Hepatocyte (in vitro differentiated cells): ENCODE data around the gene AIF1. TPM values are rescaled to one million over a fixed set of nuclear protein-coding genes. Genes with fewer than 3 reads are reported as not detected.

ENCODE experiments used
- DNase-seq: peaks from one replicate; pipeline ENCODE4 v3.0.0-alpha.2; 2016; ENCODE audit warnings: low spot score
- H2AFZ ChIP-seq: fragments of 200-600 bp; sonication (generic); 2 replicates; pipeline ENCODE4 v1.6.0; 2016; ENCODE audit warnings: antibody characterized with exemption, mild to moderate bottlenecking
- H3K27ac ChIP-seq: fragments of 200-600 bp; sonication (generic); 2 replicates; pipeline ENCODE4 v1.5.1; 2016; ENCODE audit warnings: mild to moderate bottlenecking
- H3K27me3 ChIP-seq: fragments of 200-600 bp; sonication (generic); 2 replicates; pipeline ENCODE4 v1.6.1; 2016
- H3K36me3 ChIP-seq: fragments of 200-600 bp; sonication (generic); replicated peaks from 2 replicates; pipeline ENCODE4 v1.5.1; 2016; ENCODE audit warnings: low read depth; ENCODE audit not compliant: insufficient read depth
- H3K4me1 ChIP-seq: fragments of 200-600 bp; sonication (generic); 2 replicates; pipeline ENCODE4 v1.5.1; 2016; ENCODE audit warnings: mild to moderate bottlenecking, moderate library complexity; ENCODE audit not compliant: insufficient read depth
- H3K4me2 ChIP-seq: fragments of 200-600 bp; sonication (generic); 2 replicates; pipeline ENCODE4 v1.6.0; 2016
- H3K4me3 ChIP-seq: fragments of 200-600 bp; sonication (generic); 2 replicates; pipeline ENCODE4 v1.5.1; 2016; ENCODE audit warnings: mild to moderate bottlenecking
- H3K79me2 ChIP-seq: fragments of 200-600 bp; sonication (generic); 2 replicates; pipeline ENCODE4 v1.6.0; 2017; ENCODE audit warnings: mild to moderate bottlenecking
- H3K9me2 ChIP-seq: fragments of 200-600 bp; sonication (generic); replicated peaks from 2 replicates; pipeline ENCODE4 v1.6.0; 2017; ENCODE audit warnings: mild to moderate bottlenecking; ENCODE audit not compliant: insufficient read depth
- H3K9me3 ChIP-seq: fragments of 200-600 bp; sonication (generic); 2 replicates; pipeline ENCODE4 v1.5.1; 2016; ENCODE audit warnings: low read depth, mild to moderate bottlenecking
- H4K20me1 ChIP-seq: fragments of 200-600 bp; sonication (generic); 2 replicates; pipeline ENCODE4 v1.6.0; 2016; ENCODE audit warnings: mild to moderate bottlenecking; ENCODE audit not compliant: insufficient read depth, poor library complexity, severe bottlenecking
- EZH2 ChIP-seq: fragments of 200-600 bp; sonication (generic); IDR thresholded peaks from 2 replicates; pipeline ENCODE4 v1.6.1; 2016; ENCODE audit warnings: antibody characterized with exemption, mild to moderate bottlenecking, borderline replicate concordance
- EZH2phosphoT487 ChIP-seq: fragments of 200-600 bp; sonication (generic); IDR thresholded peaks from one replicate; pipeline ENCODE4 v1.6.1; 2018; ENCODE audit warnings: antibody characterized with exemption, mild to moderate bottlenecking, low read depth, moderate library complexity; ENCODE audit not compliant: unreplicated experiment, severe bottlenecking
- WGBS: methylation state at CpG from one replicate; pipeline ENCODE4 v1.1.6; 2016; ENCODE audit warnings: low lambda C conversion rate; ENCODE audit errors: missing lambda C conversion rate; 5-methylcytosine and 5-hydroxymethylcytosine counted together
- polyA plus RNA-seq: library from polyadenylated mRNA; unstranded; fragments of >200 nt; fragmentation: Nextera tagmentation; extraction: Ambion mirVana; gene quantifications from 2 replicates; pipeline ENCODE4 v1.2.1, GENCODE V29; 2016
- total RNA-seq: library from RNA; depleted of rRNA; stranded (reverse); fragments of >200 nt; gene quantifications from 2 replicates; pipeline ENCODE4 v1.2.3, GENCODE V29; 2014
- TF ChIP-seq, protein P1 (sequence below): fragments of 200-600 bp; sonication (generic); IDR thresholded peaks from 2 replicates; pipeline ENCODE4 v1.5.1; 2016; ENCODE audit warnings: antibody characterized with exemption, mild to moderate bottlenecking; ENCODE audit not compliant: poor library complexity

The AIF1 gene
- total and polyA plus RNA-seq, 2 experiments from 2014 or later = 4.6 to 7.2 TPM

DNA sequence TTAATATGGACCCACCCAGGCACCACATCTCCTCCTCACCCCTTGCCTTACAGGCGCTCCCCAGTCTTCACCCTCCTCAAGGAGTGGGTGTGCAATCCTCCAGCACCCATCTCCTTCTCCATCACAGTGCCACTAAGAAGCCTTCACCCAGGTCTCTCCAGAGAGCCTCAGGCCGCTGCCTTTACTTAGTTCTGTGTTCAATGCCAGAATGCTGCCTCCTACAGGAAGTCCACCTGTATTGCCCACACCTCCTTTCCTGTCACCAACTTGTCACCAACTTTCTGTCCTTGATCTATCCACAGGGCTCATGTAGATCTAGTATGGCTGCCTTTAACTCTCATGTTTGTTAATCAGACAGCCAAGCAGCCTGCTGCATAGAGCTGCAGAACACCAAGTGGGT, 29.5 kb upstream of the AIF1 start:
- no peaks in the 10 kb centered on the region for H3K36me3 ChIP-seq
- H3K27ac ChIP-seq = no peak overlapping the region
- TF ChIP-seq, protein P1, sequence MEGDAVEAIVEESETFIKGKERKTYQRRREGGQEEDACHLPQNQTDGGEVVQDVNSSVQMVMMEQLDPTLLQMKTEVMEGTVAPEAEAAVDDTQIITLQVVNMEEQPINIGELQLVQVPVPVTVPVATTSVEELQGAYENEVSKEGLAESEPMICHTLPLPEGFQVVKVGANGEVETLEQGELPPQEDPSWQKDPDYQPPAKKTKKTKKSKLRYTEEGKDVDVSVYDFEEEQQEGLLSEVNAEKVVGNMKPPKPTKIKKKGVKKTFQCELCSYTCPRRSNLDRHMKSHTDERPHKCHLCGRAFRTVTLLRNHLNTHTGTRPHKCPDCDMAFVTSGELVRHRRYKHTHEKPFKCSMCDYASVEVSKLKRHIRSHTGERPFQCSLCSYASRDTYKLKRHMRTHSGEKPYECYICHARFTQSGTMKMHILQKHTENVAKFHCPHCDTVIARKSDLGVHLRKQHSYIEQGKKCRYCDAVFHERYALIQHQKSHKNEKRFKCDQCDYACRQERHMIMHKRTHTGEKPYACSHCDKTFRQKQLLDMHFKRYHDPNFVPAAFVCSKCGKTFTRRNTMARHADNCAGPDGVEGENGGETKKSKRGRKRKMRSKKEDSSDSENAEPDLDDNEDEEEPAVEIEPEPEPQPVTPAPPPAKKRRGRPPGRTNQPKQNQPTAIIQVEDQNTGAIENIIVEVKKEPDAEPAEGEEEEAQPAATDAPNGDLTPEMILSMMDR = no peak
- TF ChIP-seq EZH2 (no peak), EZH2phosphoT487 (no peak)
- no peaks in the 10 kb centered on the region for H3K9me3 ChIP-seq
- H3K4me3 ChIP-seq = no peak overlapping the region
- no peak for DNase-seq
- no peak overlapping the region for H2AFZ ChIP-seq
- no peaks in the 10 kb centered on the region for H4K20me1 ChIP-seq
- 65% methylated on average over 2 of the region's 2 CpGs for WGBS
- H3K27me3 ChIP-seq = no peaks in the 10 kb centered on the region
- H3K4me2 ChIP-seq = no peak overlapping the region
- H3K79me2 ChIP-seq = no peaks in the 10 kb centered on the region
- peaks cover 2% of the 10 kb centered on the region for H3K4me1 ChIP-seq
- no peaks in the 10 kb centered on the region for H3K9me2 ChIP-seq

DNA sequence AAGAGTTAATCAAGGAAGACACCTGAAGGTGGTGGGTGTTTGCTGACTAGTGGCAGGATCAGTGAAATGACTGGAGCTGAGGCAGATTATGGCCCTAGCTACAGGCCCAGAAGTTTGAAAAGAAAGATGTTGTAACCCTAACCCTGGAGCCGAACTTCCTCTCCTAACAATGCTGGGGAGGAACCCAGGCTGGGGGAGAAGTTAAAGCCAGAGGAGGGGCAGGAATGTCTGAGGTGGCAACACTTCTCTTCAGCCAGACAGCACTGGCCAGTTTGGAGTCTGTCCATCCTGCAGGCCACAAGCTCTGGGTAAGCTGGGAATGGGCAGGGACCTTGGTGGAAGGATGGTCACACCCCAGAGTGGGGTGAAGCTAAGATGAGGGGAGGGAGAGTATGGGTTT, 29.0 kb upstream of the AIF1 start, which contains the start of gene LST1:
LST1 (plus strand) TSS at position 270 of the 400 bp plus-strand sequence. CDS start 1,023 bp downstream, outside the sequence.
- Histone ChIP-seq H3K4me1 (no peaks in the 10 kb centered on the region), H3K27me3 (no peaks in the 10 kb centered on the region), H3K4me3 (no peak within 1 kb of the TSS), H3K9me2 (no peaks in the 10 kb centered on the region), H3K79me2 (no peaks in the 10 kb centered on the region), H3K27ac (no peak within 1 kb of the TSS), H3K9me3 (no peaks in the 10 kb centered on the region), H3K36me3 (no peaks in the 10 kb centered on the region), H2AFZ (no peak within 1 kb of the TSS), H3K4me2 (no peak within 1 kb of the TSS), H4K20me1 (no peaks in the 10 kb centered on the region)
- DNase-seq = no peak
- TF ChIP-seq, protein P1 = no peak
- no peak for TF ChIP-seq EZH2phosphoT487
- no peak for TF ChIP-seq EZH2
- WGBS = 100% methylated on average over 1 of the region's 1 CpG

DNA sequence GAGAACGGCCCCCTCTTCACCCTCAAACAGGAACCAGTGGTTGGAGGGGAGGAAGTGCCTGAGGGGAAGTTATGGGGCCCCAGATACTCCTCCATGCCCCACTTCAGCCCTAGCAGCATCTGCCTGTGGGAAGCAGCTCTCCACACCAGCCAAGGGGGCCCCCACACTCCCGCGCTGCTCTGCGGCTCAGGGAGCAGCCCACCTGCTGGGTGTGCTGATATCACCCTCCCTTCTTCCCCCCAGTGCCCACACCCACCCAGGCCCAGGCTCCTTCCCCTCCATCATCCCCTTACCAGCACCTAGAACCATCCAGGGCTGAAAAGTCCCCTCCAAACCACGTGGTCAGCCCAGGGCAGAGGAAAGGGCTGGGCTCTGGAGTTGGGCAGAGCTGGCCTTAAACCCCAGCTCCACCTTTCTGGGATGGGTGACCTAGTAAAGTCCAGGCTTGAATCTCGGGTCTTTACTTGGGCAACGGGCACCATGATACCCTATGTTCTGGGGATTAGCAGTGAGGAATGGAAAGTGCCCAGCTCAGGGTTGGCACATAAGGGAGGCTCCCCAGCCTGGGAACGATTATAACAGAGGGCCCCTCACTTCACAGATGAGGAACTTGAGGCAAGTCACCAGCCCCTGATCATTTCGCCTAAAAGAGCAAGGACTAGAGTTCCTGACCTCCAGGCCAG, 28.3 kb upstream of the AIF1 start:
- Histone ChIP-seq H3K9me2 (no peaks in the 10 kb centered on the region), H4K20me1 (no peaks in the 10 kb centered on the region), H3K4me2 (no peak overlapping the region), H3K79me2 (no peaks in the 10 kb centered on the region), H3K9me3 (no peaks in the 10 kb centered on the region), H3K27me3 (no peaks in the 10 kb centered on the region), H3K4me1 (no peaks in the 10 kb centered on the region), H3K36me3 (no peaks in the 10 kb centered on the region), H3K4me3 (no peak overlapping the region), H3K27ac (no peak overlapping the region), H2AFZ (no peak overlapping the region)
- whole genome bisulfite sequencing = 83% methylated on average over 7 of the region's 9 CpGs
- TF ChIP-seq EZH2 = no peak
- TF ChIP-seq, protein P1 = no peak
- no peak for TF ChIP-seq EZH2phosphoT487
- DNase-seq = no peak
